Measurements from ENCODE around the gene ITGB3.

Gene ITGB3

GRCh38 chr17:47352848-47353247, 99.2 kb downstream of the ITGB3 start:
- DNase-seq (ENCODE audit: extremely low read depth, insufficient read length), result no peak
- no peak overlapping the region for H3K4me3 ChIP-seq (replicated peaks; ENCODE audit: low read depth, low read length)
- peaks cover 2% of the 10 kb centered on the region for H3K36me3 ChIP-seq (ENCODE audit: control insufficient read depth, insufficient read depth, low read length)
- no peaks in the 10 kb centered on the region for H3K27me3 ChIP-seq (replicated peaks; ENCODE audit: control insufficient read depth, insufficient read depth, low read length)
- TF ChIP-seq, protein P1, sequence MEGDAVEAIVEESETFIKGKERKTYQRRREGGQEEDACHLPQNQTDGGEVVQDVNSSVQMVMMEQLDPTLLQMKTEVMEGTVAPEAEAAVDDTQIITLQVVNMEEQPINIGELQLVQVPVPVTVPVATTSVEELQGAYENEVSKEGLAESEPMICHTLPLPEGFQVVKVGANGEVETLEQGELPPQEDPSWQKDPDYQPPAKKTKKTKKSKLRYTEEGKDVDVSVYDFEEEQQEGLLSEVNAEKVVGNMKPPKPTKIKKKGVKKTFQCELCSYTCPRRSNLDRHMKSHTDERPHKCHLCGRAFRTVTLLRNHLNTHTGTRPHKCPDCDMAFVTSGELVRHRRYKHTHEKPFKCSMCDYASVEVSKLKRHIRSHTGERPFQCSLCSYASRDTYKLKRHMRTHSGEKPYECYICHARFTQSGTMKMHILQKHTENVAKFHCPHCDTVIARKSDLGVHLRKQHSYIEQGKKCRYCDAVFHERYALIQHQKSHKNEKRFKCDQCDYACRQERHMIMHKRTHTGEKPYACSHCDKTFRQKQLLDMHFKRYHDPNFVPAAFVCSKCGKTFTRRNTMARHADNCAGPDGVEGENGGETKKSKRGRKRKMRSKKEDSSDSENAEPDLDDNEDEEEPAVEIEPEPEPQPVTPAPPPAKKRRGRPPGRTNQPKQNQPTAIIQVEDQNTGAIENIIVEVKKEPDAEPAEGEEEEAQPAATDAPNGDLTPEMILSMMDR (IDR thresholded peaks at IDR 0.05; ENCODE audit: insufficient read depth, low read length, poor library complexity, severe bottlenecking), result no peak

- Histone ChIP-seq H3K36me3 (ENCODE audit: control insufficient read depth, insufficient read depth, low read length) (peaks cover 2% of the 10 kb centered on the region), H3K27me3 (replicated peaks; ENCODE audit: control insufficient read depth, insufficient read depth, low read length) (no peaks in the 10 kb centered on the region), H3K4me3 (replicated peaks; ENCODE audit: low read depth, low read length) (no peak overlapping the region)
- TF ChIP-seq, protein P1 (IDR thresholded peaks at IDR 0.05; ENCODE audit: insufficient read depth, low read length, poor library complexity, severe bottlenecking), result no peak
- no peak for DNase-seq (ENCODE audit: extremely low read depth, insufficient read length)
Observed at GRCh38 chr17:47358652-47359051, 105.0 kb downstream of the ITGB3 start.
